SK-N-SH (cell line): ENCODE data around the gene EHD2.

Experiments used
- GABPA ChIP-seq: IDR thresholded peaks from 2 replicates; pipeline ENCODE4 v1.4.0; 2012; ENCODE audit warnings: low read depth, mild to moderate bottlenecking
- MXI1 ChIP-seq: IDR thresholded peaks from 2 replicates; pipeline ENCODE4 v1.6.1; 2012; ENCODE audit warnings: mild to moderate bottlenecking, low read depth, low read length, improper control_type of control experiment
- RAD21 ChIP-seq: IDR thresholded peaks from 2 replicates; pipeline ENCODE4 v1.6.1; 2012; ENCODE audit warnings: mild to moderate bottlenecking, low read length
- RCOR1 ChIP-seq: fragments of 150-350 bp; IDR thresholded peaks from 2 replicates; pipeline ENCODE4 v1.6.1; 2017; ENCODE audit warnings: antibody characterized with exemption, low read length
- TCF12 ChIP-seq: IDR thresholded peaks from 2 replicates; pipeline ENCODE4 v1.4.0; 2012
- TF ChIP-seq, protein P1 (sequence below): fragments of 200-600 bp; sonication (generic); IDR thresholded peaks from 2 replicates; pipeline ENCODE4 v1.6.1; 2017; ENCODE audit warnings: antibody characterized with exemption, mild to moderate bottlenecking, moderate library complexity
- TF ChIP-seq, protein P2 (sequence below): IDR thresholded peaks from 2 replicates; pipeline ENCODE4; 2012
- TF ChIP-seq, protein P3 (sequence below): IDR thresholded peaks from 2 replicates; pipeline ENCODE4 v1.4.0; 2012; ENCODE audit warnings: low read depth

DNA sequence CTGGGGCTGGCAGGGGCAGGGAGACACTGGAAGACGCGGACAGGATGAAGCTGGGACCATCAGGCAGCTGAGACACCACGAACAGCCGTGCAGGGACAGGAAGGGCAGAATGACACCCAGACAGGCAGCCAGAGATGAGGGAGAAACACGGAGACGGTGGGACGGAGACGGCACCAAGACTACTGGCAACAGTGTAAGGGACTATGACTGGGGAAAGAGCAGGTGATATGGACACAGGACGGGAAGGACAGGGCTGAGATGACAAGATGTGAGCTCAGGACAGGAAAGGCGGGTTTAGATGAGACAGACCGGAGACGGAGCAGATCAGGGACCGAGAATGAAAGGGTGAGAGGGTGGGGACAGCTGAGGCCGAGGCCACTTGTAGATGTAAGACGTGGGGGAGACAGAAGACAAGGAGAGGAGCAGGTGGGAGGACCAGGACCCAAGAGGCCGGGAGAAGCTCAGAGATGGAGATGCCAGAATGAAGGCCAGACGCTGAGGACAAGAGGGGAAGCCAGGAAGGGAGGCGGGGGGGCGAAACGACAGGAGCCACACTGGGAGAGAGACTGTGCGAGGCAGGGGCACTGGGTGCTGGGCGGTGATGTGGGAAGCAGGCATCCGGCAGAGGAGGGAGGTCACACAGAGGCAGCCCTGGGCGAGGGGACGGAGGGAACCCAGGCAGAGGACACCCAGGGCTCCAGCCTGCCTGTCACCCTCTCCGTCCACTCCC, 17.5 kb upstream of the EHD2 start:
- TF ChIP-seq RCOR1 (no peak), GABPA (no peak), RAD21 (no peak), TCF12 (no peak), MXI1 (no peak)
- TF ChIP-seq, protein P1, sequence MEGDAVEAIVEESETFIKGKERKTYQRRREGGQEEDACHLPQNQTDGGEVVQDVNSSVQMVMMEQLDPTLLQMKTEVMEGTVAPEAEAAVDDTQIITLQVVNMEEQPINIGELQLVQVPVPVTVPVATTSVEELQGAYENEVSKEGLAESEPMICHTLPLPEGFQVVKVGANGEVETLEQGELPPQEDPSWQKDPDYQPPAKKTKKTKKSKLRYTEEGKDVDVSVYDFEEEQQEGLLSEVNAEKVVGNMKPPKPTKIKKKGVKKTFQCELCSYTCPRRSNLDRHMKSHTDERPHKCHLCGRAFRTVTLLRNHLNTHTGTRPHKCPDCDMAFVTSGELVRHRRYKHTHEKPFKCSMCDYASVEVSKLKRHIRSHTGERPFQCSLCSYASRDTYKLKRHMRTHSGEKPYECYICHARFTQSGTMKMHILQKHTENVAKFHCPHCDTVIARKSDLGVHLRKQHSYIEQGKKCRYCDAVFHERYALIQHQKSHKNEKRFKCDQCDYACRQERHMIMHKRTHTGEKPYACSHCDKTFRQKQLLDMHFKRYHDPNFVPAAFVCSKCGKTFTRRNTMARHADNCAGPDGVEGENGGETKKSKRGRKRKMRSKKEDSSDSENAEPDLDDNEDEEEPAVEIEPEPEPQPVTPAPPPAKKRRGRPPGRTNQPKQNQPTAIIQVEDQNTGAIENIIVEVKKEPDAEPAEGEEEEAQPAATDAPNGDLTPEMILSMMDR = no peak
- TF ChIP-seq, protein P2, sequence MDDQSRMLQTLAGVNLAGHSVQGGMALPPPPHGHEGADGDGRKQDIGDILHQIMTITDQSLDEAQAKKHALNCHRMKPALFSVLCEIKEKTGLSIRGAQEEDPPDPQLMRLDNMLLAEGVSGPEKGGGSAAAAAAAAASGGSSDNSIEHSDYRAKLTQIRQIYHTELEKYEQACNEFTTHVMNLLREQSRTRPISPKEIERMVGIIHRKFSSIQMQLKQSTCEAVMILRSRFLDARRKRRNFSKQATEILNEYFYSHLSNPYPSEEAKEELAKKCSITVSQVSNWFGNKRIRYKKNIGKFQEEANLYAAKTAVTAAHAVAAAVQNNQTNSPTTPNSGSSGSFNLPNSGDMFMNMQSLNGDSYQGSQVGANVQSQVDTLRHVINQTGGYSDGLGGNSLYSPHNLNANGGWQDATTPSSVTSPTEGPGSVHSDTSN = no peak
- TF ChIP-seq, protein P3, sequence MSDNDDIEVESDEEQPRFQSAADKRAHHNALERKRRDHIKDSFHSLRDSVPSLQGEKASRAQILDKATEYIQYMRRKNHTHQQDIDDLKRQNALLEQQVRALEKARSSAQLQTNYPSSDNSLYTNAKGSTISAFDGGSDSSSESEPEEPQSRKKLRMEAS = no peak
